NCI-H2171 (cell line): ENCODE data around the gene VWC2L.

Experiments used
- DNase-seq: peaks from one replicate; lab custom pipeline; 2025; lab: John Stamatoyannopoulos, UW

Gene VWC2L

GRCh38 chr2:214410918-214411554 is at the start of gene VWC2L:
Gene VWC2L, plus strand, starts transcription at chr2:214411054. Its CDS starts 3,140 bp downstream, at chr2:214414194.
- peak; percentile 57 for DNase-seq

GRCh38 chr2:214361116-214361515 is 49.7 kb upstream of the VWC2L start:
- DNase-seq = no peak

GRCh38 chr2:214365549-214365948 is 45.3 kb upstream of the VWC2L start:
- DNase-seq = no peak

- DNase-seq = no peak
Measured at GRCh38 chr2:214367171-214367570, 43.7 kb upstream of the VWC2L start.

- DNase-seq = no peak
Measured at GRCh38 chr2:214376618-214377285, 34.1 kb upstream of the VWC2L start.

GRCh38 chr2:214377286-214377624 is 33.6 kb upstream of the VWC2L start:
- DNase-seq = no peak

GRCh38 chr2:214378455-214379103 is 32.3 kb upstream of the VWC2L start:
- DNase-seq = peak; percentile 25

GRCh38 chr2:214379227-214379626 is 31.6 kb upstream of the VWC2L start:
- DNase-seq = peak; percentile 45

- no peak for DNase-seq
Measured at GRCh38 chr2:214380681-214381080, 30.2 kb upstream of the VWC2L start.

GRCh38 chr2:214382229-214382628 is 28.6 kb upstream of the VWC2L start:
- DNase-seq = no peak

GRCh38 chr2:214386720-214387119 is 24.1 kb upstream of the VWC2L start:
- DNase-seq = no peak

- no peak for DNase-seq
Measured at GRCh38 chr2:214389334-214389733, 21.5 kb upstream of the VWC2L start.

GRCh38 chr2:214393796-214394195 is 17.1 kb upstream of the VWC2L start:
- peak; percentile 19 for DNase-seq

GRCh38 chr2:214395040-214395439 is 15.8 kb upstream of the VWC2L start:
- DNase-seq = no peak

- DNase-seq = no peak
Measured at GRCh38 chr2:214401580-214401979, 9.3 kb upstream of the VWC2L start.

GRCh38 chr2:214410128-214410775 is 602 bp upstream of the VWC2L start:
- DNase-seq = peak; percentile 40

GRCh38 chr2:214412679-214413078 is 1.8 kb downstream of the VWC2L start:
- no peak for DNase-seq

- no peak for DNase-seq
Measured at GRCh38 chr2:214436470-214436869, 25.6 kb downstream of the VWC2L start.

GRCh38 chr2:214450118-214450894 is 39.5 kb downstream of the VWC2L start:
- DNase-seq = no peak

GRCh38 chr2:214451516-214452275 is 40.8 kb downstream of the VWC2L start:
- no peak for DNase-seq
